A172 (cell line): ENCODE results near the gene NKAIN2. TPM values are rescaled to one million over a fixed set of nuclear protein-coding genes. Genes with fewer than 3 reads are reported as not detected.

Experiments used
- DNase-seq: peaks from one replicate; pipeline ENCODE4 v3.0.0-alpha.2; 2015; ENCODE audit warnings: low spot score
- total RNA-seq: library from RNA; depleted of rRNA; stranded (reverse); fragments of >200 nt; shearing (Covaris generic); gene quantifications from 2 replicates; pipeline ENCODE4 v1.2.3, GENCODE V29; 2014

NKAIN2 gene
- total RNA-seq, 1 experiment from 2014 or later: not detected

DNA sequence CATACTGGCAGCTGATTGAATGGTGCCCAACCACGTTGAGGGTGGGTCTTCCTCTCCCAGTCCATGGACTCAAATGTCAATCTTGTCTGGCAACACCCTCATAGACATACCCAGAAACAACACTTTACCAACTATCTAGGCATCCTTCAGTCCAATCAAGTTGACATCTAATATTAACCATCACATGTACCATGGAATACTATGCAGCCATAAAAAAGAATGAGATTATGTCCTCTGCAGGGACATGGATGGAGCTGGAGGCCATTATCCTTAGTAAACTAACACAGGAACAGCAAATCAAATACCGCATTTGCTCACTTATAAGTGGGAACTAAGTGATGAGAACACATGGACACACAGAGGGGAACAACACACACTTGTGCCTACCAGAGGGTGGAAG is 951.7 kb downstream of the NKAIN2 start:
- no peak for DNase-seq

DNA sequence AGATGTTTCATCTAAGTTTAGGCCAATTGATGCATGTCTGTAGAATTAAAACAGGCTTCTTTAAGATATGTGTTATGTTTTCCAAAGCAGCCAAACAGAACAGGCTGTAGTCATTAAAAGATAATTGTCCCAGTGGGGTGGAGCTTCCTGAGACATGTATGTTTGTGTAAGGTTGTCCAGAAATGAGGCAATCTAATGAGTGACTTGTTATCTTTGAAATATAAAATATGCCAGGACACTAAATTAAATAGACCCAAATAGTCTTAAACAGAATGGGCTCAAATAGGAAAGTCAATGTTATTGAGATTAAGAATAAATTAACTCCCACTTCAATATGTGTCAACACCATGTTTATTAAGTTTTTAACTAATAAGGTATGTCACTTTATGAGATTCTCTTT is 953.9 kb downstream of the NKAIN2 start:
- DNase-seq: no peak

DNA sequence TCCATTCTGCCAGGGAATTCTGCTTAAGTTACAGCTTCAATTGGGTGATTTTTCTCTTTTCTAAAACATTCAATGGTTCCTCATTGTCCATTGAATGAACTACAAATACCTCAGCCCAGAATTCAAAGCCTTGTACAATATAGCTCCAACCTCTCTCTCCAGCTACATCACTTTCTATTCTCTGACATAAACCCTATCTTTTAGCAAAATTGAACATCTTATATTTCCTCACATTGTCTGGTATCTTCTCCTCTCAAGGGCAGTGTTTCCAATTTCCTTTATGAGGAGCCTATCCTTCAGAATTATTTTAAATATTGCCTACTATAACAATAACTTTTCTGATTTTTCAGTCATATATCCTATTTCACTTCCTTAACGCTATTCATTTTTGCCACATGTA is 955.0 kb downstream of the NKAIN2 start:
- DNase-seq: no peak

DNA sequence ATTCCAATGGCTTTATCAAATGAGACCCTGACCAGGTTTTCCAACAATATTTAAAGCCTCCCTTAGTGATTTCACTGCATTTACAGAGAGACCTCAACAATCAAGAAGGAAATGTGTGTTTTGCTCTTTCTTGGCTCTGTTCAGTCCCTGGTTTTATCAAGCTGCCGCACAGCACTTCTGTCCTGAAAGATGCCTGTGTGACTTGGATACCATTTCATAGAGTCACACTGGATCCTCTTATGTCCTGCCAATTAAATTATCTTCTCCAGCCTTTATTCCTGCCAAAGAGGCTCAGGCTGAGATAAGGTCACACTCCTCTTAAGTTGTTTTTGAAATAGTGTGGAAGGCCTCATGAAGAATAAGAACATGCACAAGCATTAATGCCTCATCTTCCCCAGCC is 961.6 kb downstream of the NKAIN2 start:
- no peak for DNase-seq

DNA sequence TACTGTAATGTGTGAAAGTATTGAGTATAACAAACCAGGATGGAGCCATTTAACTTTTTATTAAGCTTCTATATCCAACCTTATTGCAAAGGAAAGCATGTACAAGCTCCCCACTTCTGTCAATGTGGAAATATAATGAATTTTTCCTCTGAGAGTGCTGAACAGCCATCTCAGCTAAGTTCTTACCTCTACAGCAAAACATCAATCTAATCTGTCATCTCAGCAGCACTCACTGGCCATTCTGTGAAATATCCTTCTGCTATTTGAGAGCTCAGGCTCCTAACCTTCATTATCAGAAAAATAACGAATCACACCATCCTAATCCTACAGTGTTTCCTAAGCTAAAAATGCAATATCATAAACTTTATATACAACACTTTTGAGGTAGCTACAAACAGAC is 964.6 kb downstream of the NKAIN2 start:
- no peak for DNase-seq

DNA sequence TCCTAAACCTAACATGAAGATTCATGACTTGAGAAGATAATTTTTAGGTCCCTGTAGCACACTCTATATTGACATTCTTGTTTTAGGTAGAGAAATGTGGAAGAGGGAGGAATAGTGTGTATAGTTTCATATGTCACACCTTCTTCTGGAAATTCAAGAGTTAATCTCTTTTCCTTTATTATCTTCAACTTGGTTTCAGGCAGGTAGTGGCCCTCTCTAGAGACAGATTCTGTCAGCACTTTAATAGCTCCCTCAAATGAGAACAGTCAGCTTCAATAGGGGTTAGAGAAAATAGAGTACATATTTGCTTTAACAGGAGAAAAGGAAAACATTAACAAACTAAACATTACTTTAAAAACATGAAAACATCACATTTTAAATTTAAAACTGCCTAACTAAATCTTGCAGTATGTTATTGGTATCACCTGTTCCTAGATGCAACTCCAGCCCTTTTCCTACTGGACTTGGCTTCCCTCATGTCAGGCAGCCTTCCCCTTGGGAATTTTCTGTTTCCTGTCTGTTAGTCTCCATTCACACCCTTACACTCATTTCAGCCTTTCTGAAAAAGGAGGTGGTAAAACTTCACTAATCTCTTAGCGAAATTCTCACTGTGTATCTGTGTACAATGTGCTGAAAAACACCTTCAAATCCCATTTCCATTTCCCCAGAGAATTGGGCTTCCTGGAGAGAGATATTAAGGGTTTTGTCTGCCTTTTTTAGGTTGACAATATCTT is 966.3 kb downstream of the NKAIN2 start:
- no peak for DNase-seq

DNA sequence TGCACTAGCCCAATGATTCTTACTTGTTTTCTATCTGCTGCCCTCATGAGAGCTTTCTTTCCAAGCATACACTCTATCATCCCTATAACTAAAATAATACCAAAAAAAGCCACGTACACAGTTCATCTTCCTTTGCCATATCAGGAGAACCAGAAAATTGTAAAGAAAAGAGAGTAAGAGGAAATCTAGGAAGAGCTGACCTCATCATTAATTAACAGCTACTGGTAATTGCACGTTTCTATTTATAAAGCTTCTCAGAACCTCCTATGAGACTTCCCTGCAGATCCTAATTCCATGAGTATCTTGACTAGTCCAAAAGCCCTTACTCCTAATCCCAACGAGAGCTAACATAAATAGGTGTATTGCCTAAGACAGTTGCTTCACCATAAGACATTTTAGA is 967.1 kb downstream of the NKAIN2 start:
- DNase-seq: no peak

DNA sequence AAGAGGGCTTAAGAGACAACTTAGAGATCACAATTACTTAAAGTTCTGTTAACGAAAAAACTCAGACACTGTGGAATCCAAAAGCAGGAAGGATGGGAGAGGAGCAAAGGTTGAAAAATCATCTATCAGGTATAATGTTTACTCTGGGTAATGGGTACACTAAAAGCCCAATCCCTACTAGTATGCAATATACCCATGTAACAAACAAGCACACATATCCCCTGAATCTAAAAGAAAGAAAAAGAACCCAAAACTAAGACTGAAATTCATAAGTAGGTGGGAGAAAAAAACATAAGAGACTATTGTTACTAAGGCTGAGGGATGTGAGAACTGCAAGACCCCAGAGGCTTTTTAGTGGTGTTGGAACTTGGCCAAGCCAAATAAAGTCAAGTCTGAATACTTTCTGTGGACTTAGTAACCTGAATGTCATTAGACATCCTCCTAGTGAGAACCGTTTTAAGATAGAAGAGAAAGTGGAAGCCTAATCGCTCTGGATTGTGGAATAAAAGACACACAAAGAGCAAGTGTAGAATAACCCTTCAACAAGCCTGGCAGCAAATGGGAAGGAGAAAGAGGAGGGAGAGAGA is 969.2 kb downstream of the NKAIN2 start:
- DNase-seq: no peak

DNA sequence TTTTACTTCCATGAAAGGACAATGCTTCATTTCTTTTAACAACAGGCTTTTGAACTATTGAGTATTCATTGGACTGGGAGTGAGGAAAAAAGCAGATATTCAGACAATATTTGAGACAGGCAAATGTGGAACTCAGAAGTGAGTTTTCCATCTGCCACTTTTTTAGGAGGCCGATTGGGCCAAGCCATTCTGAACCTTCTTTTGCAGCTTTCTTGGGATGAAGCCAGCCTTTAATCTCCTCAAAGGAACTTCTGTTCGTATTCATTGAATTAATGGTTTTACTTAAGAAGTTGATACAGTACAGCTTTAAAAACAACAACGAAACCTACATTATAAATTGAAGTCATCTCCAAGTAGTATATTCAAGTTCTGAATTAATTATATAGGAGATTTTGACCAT is 971.5 kb downstream of the NKAIN2 start:
- DNase-seq: no peak

DNA sequence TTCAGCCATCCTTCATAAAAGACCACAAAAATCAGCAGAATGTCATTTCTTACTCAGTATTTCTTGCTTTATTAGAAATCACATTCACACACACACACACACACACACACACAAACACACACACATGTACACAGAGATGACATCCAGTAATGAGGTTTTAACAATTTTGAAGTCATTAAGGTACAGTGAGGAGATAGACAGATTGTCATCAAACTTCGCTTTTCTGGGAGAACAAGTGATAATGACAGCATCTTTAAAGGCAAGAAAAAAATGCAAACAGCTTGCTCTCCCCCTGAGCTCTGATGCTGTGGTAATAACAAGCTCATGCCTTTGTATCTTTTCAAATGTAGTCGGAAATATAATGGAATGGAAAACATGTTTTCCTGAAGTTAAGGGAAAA is 974.2 kb downstream of the NKAIN2 start:
- DNase-seq: no peak

DNA sequence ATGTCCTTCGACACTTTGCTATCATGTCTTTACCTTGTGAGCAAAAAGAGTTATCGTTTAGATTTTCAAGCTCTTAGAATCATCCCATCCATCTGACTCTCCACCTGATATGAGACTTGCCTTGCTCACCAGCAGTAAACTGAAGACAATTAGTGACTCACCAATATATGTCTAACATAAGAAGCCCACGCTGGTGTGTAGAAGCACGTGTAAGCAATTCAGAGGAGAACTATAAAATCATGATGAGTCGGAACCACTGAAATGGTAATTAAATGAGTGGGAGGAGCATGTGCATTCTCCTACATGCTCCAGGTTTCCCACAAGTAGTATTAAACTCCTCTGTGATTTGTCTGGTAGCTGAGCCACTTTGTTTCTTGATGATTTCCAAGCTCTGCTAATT is 977.0 kb downstream of the NKAIN2 start:
- peak; percentile 8 for DNase-seq

DNA sequence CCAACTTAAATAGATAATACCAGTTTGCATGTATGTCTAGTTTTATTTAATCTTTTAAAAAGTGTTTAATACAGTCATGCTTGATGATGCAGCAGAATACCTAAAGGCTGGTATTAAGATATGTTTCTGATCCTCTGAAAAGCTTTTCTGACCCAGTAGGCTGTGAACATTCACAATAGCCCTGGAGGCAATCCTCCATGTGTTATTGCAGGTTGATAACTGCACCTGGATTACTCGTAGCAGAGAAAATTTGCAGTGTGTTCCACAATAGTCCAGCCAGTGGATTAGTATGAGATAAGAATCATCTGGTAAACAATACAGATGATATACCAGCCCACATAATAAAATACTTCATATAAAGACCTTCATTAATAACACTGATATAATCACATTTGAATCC is 979.7 kb downstream of the NKAIN2 start:
- DNase-seq: no peak

DNA sequence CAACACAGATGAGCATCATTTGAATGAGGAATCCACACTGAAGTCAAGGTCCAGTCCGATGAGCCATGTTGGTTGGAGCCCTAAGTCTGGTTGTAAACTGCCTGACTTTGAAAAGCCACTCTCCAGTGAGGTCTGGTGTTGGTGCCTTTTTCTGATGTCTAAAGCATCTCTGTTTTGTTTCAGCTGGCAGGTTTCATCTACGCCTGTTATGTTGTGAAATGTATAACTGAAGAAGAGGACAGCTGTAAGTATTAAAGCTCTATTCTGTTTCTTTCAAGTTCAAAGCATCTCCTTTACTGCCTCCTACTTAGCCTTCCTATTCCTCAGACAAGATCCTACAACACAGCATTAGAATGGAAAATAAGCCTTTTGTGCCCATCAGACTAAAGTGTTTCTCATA is 987.5 kb downstream of the NKAIN2 start:
- DNase-seq: no peak

DNA sequence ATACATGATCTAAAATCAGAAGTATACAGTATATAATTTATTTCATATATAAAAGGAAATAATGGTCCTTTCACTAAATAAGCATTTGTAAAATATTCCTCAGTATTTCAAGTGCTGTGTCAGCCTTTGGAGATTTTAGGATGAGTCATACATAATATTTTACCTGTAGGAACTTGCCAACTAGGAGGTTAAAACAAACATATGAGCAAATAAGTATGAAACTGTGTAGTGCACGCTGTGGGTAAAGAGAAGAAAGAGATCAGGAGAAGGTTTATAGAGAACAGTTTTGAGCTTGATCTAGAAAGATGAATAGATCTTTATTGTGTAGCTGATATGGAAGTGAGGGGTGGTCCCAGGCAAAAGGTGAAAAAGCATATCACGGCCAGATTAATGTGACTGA is 988.7 kb downstream of the NKAIN2 start:
- no peak for DNase-seq

DNA sequence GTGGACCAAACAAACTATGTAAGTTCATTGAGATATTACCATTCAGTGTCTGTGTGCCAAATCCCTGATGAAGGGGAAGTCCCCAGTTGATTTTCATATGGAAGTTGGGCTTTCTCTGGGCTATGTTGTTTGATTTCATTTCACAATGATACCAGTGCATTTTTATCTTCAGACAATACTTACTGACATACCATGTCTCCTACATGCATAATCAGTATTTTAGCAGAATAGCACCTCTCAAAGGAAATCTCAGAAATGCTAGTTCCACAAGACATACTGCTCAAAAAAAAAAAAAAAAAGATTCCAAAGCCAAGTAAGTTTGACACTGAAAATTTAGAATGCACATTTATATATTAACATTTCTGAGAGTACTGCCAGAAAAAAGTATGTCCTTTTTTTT is 989.7 kb downstream of the NKAIN2 start:
- DNase-seq: no peak

DNA sequence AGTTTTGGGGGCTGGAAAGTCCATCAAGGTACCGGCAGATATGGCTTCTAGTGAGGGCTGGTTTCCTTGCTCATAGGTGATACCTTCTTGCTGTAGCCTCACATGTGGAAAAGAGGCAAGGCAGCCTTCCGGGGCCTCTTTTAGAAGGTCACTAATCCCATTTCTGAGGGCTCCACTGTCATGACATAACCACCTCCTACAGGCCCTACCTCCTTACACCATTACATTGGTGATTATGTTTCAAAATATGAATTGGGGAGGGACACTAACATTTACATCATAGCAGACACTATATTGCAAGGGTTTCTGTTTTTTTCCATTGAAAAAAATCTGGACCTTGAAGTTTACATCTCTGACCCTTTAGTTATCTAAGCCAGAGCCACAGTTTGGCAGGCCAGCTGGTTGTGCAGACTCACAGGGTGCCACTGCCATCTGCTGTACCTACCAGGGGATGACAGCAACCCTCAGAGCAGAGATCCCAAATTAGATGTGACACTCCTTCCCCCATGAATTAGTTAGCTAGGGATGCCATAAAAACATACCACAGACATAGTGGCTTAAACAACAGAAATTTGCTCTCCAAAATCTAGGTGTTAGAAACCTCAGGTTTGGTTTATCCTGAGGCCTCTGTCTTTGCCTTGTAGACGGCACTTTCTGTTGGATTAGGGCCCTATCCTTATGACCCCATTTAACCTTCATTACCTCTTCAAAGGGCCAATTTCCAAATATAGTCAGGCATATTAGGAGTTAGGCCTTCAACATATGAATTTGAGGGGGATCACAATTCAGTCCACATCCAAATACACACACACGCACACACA is 992.2 kb downstream of the NKAIN2 start:
- peak; percentile 19 for DNase-seq

DNA sequence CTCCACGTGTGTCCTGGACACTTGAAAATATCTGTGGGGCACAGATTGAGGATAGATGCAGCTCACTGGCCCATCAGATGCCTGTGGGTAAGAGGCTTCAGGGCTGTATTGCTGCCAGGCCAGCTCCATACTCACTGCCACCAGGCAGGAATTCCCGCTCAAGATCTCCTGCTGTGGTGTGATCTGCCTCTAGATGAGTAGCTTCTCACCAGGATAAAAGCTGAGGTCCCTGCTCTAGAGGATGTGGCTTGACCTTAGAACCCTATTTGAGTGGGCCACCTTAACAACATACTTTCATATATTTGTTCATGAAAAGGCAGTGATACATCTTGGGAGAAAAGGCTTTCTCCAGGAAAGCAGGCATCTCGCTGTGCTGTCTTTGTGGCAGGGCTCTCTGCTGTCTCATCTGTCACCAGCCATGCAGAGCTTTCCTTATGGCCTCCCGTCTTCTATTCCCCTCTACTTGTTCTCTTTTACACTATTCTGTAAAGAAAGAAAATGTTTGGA is 992.9 kb downstream of the NKAIN2 start:
- DNase-seq: peak; percentile 34

DNA sequence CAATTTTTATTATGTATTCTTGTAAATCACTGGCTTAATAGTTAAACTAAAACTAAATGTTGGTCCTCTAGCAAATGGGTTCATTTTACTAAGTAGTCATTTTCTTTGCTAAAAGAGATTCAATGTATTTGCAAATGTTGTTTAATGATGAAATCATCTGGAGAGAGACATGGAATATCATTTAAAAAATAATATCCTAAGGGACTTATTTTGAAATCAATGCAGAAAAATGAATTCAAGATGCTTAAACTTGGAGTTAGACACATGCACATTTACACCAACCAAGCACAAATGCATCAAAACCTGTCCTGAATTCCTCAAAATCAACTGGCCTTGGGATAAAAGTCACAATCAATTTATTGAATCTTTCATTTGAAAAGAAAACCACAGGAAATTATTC is 993.6 kb downstream of the NKAIN2 start:
- DNase-seq: no peak

DNA sequence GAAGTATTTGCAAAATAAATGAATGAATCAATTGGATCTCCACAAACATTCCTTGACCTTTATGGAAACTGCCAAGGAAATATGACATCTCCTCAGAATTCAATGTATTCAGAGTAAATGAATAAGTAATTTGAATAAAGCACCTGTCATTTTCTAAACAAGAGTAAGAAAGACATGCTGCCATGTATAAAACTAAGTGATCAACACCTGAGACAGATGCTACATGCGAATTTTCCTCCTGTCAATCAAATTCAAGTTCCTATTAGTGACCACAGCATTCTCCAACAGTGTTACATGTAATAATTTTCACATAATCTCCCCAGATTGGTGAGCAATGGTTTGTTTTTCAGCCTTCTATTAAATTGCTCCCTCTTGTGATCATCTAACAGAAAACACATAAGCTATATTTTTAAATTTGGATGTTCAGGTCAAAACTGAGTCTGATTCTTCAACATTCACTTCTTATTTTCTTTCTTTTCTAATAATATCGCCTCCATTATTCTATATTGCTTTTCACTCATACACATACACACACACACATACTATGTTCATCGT is 995.4 kb downstream of the NKAIN2 start:
- no peak for DNase-seq

DNA sequence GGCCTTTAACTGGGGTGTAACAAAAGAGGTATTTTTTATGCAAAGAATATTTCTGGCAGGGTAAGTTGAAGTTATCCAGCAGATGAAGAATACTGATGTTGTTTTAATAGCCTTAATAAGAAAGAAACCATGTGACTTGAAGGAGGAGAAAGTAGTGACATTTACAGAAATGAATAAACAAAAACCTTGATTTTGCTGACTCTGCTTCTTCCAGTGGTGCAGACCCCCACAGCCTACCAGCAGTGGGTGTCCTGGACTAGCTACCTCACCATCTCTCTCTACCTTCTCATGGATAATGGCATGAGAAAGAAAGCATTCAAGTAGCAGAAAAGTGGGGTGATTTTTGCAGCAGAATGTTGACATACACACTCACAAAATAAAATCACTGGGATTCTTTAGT is 996.0 kb downstream of the NKAIN2 start:
- no peak for DNase-seq

DNA sequence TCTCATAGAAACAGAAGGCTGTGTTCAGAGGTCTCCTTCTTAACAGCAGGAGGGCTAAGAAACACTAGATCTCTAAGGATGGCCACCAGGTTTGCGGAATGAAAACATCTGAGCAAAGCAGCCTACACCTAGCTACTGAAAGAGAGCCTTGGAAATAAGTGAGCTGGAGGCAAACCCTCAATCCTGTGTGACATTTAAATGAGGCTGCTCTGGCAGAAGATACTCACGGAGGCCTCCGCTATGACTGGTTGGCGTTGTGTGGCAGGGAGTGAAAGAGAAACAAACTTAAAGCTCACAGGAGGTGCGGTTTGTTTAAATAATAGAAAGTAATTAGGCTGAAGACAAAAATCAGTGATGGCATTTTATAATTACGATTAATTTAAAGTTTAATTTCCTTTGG is 996.6 kb downstream of the NKAIN2 start:
- DNase-seq: no peak

DNA sequence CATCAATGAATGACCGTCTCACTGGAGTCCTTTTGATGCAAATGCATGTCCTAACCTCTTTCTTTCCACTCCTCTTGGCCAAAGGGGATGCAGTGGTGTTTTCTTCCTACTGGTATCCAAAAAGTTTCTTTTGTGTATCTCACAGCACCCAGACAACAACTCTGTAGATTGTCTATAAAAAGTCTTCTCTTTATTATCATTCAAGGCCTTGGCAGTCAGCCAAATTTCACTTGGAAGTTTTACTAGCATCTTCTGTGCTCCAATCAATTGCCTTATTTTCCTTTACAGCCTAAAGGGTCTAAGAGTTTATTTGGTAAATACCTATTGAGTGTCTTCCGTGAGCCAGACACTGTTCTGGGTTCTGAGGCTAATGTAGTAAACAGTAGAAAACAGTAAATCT is 1008.4 kb downstream of the NKAIN2 start:
- no peak for DNase-seq

DNA sequence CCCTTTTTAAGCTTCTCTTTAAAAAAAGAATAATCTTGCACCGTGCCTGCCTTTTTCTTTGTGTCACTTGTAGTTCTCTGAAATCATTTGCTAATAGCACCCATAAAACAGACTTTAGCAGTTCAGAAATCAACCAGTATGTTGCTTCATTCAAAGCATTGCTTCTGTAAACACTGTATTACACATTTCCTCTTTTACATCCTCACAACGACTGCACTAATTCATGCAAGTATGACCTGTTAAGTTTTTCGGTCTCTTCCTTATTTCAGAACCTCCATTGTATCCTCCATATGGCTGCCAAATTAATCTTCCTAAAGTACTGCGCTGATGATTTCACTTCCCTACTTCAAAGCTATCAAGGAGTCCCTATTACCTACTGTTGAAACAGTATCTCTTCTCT is 1015.7 kb downstream of the NKAIN2 start:
- DNase-seq: no peak
